Activated CD8-positive, alpha-beta memory T cell treated with anti-CD3 and anti-CD28 coated beads for 48 hours (primary cell): ENCODE results near the gene PPP1R10.
"Not testable (repeated sequence)": the region's sequence is repeated elsewhere in the genome, so short reads cannot be mapped to it uniquely, and the experiment has no call there.

Experiments used
- DNase-seq, 3 experiments: peaks; one replicate each; pipeline ENCODE4 v3.0.0-alpha.2; 2020; ENCODE audit warnings: low read depth in 2 of 3, low spot score in 2 of 3

The PPP1R10 gene

GRCh38 chr6:30616811-30617564 is at the start of gene PPP1R10:
PPP1R10 (minus strand) TSS chr6:30617243; CDS start chr6:30609944, 7,299 bp downstream.
- DNase-seq, result peak; percentile 91 to 98 (median 93)

GRCh38 chr6:30666300-30666699 is 49.3 kb upstream of the PPP1R10 start:
- DNase-seq, result not testable (repeated sequence)

- DNase-seq, result no peak
Observed at GRCh38 chr6:30664994-30665767, 48.1 kb upstream of the PPP1R10 start.

- DNase-seq, result not testable (repeated sequence)
Observed at GRCh38 chr6:30657922-30658321, 40.9 kb upstream of the PPP1R10 start.

- DNase-seq, result no peak
Observed at GRCh38 chr6:30657454-30657853, 40.4 kb upstream of the PPP1R10 start.

- DNase-seq, result no peak
Observed at GRCh38 chr6:30656513-30656912, 39.5 kb upstream of the PPP1R10 start.

GRCh38 chr6:30655743-30656094 is 38.7 kb upstream of the PPP1R10 start:
- no peak for DNase-seq

- DNase-seq, result no peak
Observed at GRCh38 chr6:30654798-30655742, 38.0 kb upstream of the PPP1R10 start.

GRCh38 chr6:30651143-30651542 is 34.1 kb upstream of the PPP1R10 start:
- no peak for DNase-seq

- peak; percentile 52 to 60 (median 59) for DNase-seq
Observed at GRCh38 chr6:30647242-30648116, 30.4 kb upstream of the PPP1R10 start.

- DNase-seq, result peak; percentile 69 to 80 (median 76)
Observed at GRCh38 chr6:30646450-30647241, 29.6 kb upstream of the PPP1R10 start, which contains the start of gene C6orf136. C6orf136 (plus strand) TSS chr6:30647133; CDS start chr6:30647232, 99 bp downstream.

- no peak for DNase-seq
Observed at GRCh38 chr6:30645989-30646388, 28.9 kb upstream of the PPP1R10 start.

GRCh38 chr6:30644769-30645168 is 27.7 kb upstream of the PPP1R10 start:
- DNase-seq, result no peak

- no peak for DNase-seq
Observed at GRCh38 chr6:30643656-30644055, 26.6 kb upstream of the PPP1R10 start.

- no peak for DNase-seq
Observed at GRCh38 chr6:30641048-30641447, 24.0 kb upstream of the PPP1R10 start.

GRCh38 chr6:30640481-30640880 is 23.4 kb upstream of the PPP1R10 start:
- DNase-seq, result no peak

- DNase-seq, result no peak
Observed at GRCh38 chr6:30635834-30636233, 18.8 kb upstream of the PPP1R10 start.

GRCh38 chr6:30626484-30627366 is 9.7 kb upstream of the PPP1R10 start, which contains the start of gene ATAT1:
ATAT1 (plus strand) TSS chr6:30626874.
- DNase-seq, result peak; percentile 66 to 77 (median 69)
